Measurements from ENCODE around the gene PTPRH.
A peak's percentile ranks its signal among the peaks of the same experiment; 100 is the strongest.
"Not testable (repeated sequence)": the region's sequence is repeated elsewhere in the genome, so short reads cannot be mapped to it uniquely, and the experiment has no call there.

The PTPRH gene

DNA sequence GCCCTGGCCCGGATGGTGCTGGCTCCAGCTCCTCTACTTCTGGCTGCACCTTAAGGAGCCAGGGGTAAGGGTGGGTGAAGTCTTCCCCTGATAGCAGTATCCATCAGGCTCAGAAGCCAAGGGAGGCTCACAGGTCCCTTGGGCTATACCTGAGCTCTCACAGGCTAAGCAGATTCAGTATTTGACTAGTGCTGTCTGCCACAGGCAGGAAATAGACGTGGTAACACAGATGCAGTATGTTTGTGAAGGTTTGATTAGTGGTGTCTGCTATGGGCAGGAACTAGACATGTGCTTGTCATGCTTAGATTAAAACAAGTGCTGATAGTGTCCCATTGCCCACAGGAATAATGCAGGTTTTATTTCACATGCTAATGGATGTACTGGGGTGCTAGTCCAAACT lies 33.2 kb downstream of the PTPRH start:
- TF ChIP-seq CTCF (IDR thresholded peaks at IDR 0.05) = peak; percentile 48; the same call in 1 of the 2 replicates
- TF ChIP-seq ZFX (IDR thresholded peaks at IDR 0.05; ENCODE audit: borderline replicate concordance) = no peak
- H3K27ac ChIP-seq = peak overlapping the region; percentile 78

DNA sequence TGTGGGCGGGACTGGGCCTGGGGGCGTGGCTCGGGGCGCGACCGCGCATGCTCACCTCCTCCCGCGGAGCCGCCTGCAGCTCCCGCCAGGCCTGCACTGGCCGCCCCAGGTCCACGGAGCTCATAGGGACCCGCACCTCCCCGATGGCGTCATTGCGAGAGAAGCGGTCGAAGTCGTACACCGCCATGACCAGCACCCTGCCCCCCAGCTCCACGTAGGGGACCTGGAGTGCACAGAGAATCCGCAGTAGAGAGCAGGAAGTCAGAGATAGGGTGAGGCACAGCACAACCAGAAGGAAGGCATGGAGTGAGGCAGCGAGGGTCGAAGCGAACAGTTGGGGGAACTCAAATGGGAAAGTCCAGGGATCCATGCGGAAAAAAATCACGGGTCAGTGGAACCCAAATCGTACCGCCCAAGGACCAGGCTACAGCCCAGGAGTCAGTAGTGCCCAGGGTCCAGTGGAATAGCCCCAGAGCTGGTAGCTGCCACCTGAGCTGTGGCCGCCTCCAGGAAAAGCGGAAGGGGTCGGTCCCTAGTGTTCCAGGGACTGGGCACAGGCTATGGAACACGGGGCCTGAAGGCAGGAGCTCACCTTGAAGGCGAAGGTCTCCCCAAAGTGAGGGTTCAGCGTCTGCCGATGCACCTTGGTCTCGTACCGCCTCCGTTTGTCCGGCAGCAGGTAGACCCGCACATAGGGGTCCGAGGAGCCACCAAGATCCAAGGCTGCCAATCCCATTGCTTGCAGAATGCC lies 34.0 kb downstream of the PTPRH start:
- peak overlapping the region; percentile 78 for H3K27ac ChIP-seq
- no peak for TF ChIP-seq CTCF (IDR thresholded peaks at IDR 0.05)
- no peak for TF ChIP-seq ZFX (IDR thresholded peaks at IDR 0.05; ENCODE audit: borderline replicate concordance)

GRCh38 chr19:55174425-55175116 lies 34.7 kb downstream of the PTPRH start:
- no peak for TF ChIP-seq ZFX (IDR thresholded peaks at IDR 0.05; ENCODE audit: borderline replicate concordance)
- TF ChIP-seq CTCF (IDR thresholded peaks at IDR 0.05) = no peak
- H3K27ac ChIP-seq = peak overlapping the region; percentile 78

DNA sequence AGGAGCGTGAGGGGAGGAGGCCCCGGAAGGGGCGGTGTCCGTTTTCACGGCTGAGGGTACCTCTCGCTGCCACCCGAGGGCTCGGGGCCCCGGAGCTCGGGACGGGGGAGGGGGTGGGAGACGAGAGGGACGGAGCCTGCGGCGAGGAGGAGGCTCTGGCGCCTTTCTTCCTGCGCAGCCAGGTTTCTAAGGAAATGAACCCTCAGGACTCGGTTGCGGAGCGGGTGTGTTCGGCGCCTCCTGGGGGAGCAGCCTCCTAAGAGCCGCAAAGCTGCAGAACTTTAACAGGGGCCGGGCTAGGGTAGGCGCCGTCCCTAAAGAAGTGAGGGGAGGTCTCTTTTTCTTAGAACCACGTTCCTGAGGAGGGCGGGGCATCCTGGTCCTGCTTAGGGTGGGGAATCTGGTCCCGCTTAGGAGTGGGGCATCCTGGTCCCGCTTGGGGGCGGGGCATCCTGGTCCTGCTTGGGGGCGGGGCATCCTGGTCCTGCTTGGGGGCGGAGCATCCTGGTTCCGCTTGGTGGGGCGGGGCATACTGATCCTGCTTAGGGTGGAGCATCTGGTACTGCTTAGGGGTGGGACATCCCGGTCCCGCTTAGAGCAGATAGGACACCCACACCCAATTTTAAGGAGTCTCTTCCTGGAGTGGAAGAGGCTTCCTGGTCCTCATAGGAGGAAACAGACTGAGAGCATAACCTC lies 35.4 kb downstream of the PTPRH start:
- H3K27ac ChIP-seq = peak overlapping the region; percentile 78
- TF ChIP-seq ZFX (IDR thresholded peaks at IDR 0.05; ENCODE audit: borderline replicate concordance) (no peak), CTCF (IDR thresholded peaks at IDR 0.05) (0 out of 2 replicates have a peak, but pooled peaks have one; percentile 5)

GRCh38 chr19:55173186-55173713 lies 36.1 kb downstream of the PTPRH start:
- no peak for TF ChIP-seq CTCF (IDR thresholded peaks at IDR 0.05)
- TF ChIP-seq ZFX (IDR thresholded peaks at IDR 0.05; ENCODE audit: borderline replicate concordance) = no peak
- H3K27ac ChIP-seq = peak overlapping the region; percentile 78

GRCh38 chr19:55172741-55173140 lies 36.6 kb downstream of the PTPRH start:
- no peak overlapping the region for H3K27ac ChIP-seq
- TF ChIP-seq CTCF (IDR thresholded peaks at IDR 0.05) (no peak), ZFX (IDR thresholded peaks at IDR 0.05; ENCODE audit: borderline replicate concordance) (no peak)

GRCh38 chr19:55172318-55172717 lies 37.0 kb downstream of the PTPRH start:
- not testable (repeated sequence) for H3K27ac ChIP-seq
